Esophagus muscularis mucosa (tissue), 3 donors: ENCODE measurements around the gene SLC15A1.
A peak's percentile ranks its signal among the peaks of the same experiment; 100 is the strongest.

Experiments
- CTCF ChIP-seq, 3 experiments: fragments of 200-600 bp in 2 of 3; fragments of 450-650 bp in 1 of 3; sonication (generic) in 2 of 3; IDR thresholded peaks; one replicate each; pipeline ENCODE4 v1.5.1; 2017 to 2019; ENCODE audit warnings: antibody characterized with exemption in 3 of 3, mild to moderate bottlenecking in 2 of 3, moderate library complexity in 1 of 3
- POLR2A ChIP-seq: fragments of 450-650 bp; IDR thresholded peaks from one replicate; pipeline ENCODE4 v1.6.1; 2017; ENCODE audit warnings: antibody characterized with exemption, moderate library complexity, mild to moderate bottlenecking, low read depth
- POLR2AphosphoS5 ChIP-seq, 2 donors: sonication (generic); formaldehyde crosslinking; IDR thresholded peaks; one replicate each; pipeline ENCODE4 v1.6.1; 2017; ENCODE audit warnings: antibody characterized with exemption in 2 of 2

GRCh38 chr13:98672947-98673613, 79.4 kb downstream of the SLC15A1 start:
- TF ChIP-seq CTCF (IDR thresholded peaks at IDR 0.05) = peak; percentile 82 to 88 (median 83)
- no peak for TF ChIP-seq POLR2A
- TF ChIP-seq POLR2AphosphoS5 (IDR thresholded peaks at IDR 0.05) = peak; percentile 15 to 29
